ENCODE data around the gene SMIM35.
"Not testable (repeated sequence)": the region's sequence is repeated elsewhere in the genome, so short reads cannot be mapped to it uniquely, and the experiment has no call there.

The SMIM35 gene

GRCh38 chr11:118017631-118018315 is 69.0 kb downstream of the SMIM35 start:
- no peak for DNase-seq

- no peak for DNase-seq
These were observed 69.7 kb downstream of the SMIM35 start for GRCh38 chr11:118017111-118017510.

- DNase-seq, result no peak
These were observed 70.7 kb downstream of the SMIM35 start for GRCh38 chr11:118016104-118016503.

- DNase-seq, result no peak
These were observed 71.3 kb downstream of the SMIM35 start for GRCh38 chr11:118015385-118015841.

- no peak for DNase-seq
These were observed 72.7 kb downstream of the SMIM35 start for GRCh38 chr11:118014022-118014421.

- DNase-seq, result no peak
These were observed 74.6 kb downstream of the SMIM35 start for GRCh38 chr11:118012083-118012669.

- no peak for DNase-seq
These were observed 75.9 kb downstream of the SMIM35 start for GRCh38 chr11:118010738-118011461.

GRCh38 chr11:118009864-118010737 is 76.7 kb downstream of the SMIM35 start:
- DNase-seq, result no peak

- no peak for DNase-seq
These were observed 78.4 kb downstream of the SMIM35 start for GRCh38 chr11:118008271-118008911.

- not testable (repeated sequence) for DNase-seq
These were observed 79.0 kb downstream of the SMIM35 start for GRCh38 chr11:118007563-118008270.

- DNase-seq, result no peak
These were observed 79.7 kb downstream of the SMIM35 start for GRCh38 chr11:118007040-118007439.

GRCh38 chr11:118006153-118006534 is 80.6 kb downstream of the SMIM35 start:
- DNase-seq, result no peak

- DNase-seq, result no peak
These were observed 81.3 kb downstream of the SMIM35 start for GRCh38 chr11:118005224-118006152.

GRCh38 chr11:118004543-118005223 is 82.1 kb downstream of the SMIM35 start:
- DNase-seq, result no peak

GRCh38 chr11:118003456-118003855 is 83.3 kb downstream of the SMIM35 start:
- no peak for DNase-seq

GRCh38 chr11:118002541-118003423 is 84.0 kb downstream of the SMIM35 start:
- no peak for DNase-seq

- DNase-seq, result no peak
These were observed 84.7 kb downstream of the SMIM35 start for GRCh38 chr11:118002010-118002540.

- DNase-seq, result no peak
These were observed 85.2 kb downstream of the SMIM35 start for GRCh38 chr11:118001494-118001971.

- DNase-seq, result no peak
These were observed 85.9 kb downstream of the SMIM35 start for GRCh38 chr11:118000850-118001228.
